Small intestine (tissue), 7 donors: ENCODE results near the gene ELOVL6. TPM values are rescaled to one million over a fixed set of nuclear protein-coding genes. Genes with fewer than 3 reads are reported as not detected.

Experiments
- DNase-seq, 2 donors: peaks; one replicate each; pipeline versions ENCODE4 v3.0.0 to v3.0.0-alpha.2; 2013
- FAIRE-seq: peaks from 2 replicates; lab custom pipeline; 2012; peaks lifted over from hg19 to GRCh38; lab: Jason Lieb, UNC
- H3K27ac ChIP-seq, 3 donors: one replicate each; pipeline ENCODE4 v1.5.1; 2013; ENCODE audit warnings: low read length in 2 of 3, mild to moderate bottlenecking in 2 of 3, control low read depth in 1 of 3, inconsistent platforms in 1 of 3, low read depth in 1 of 3, moderate library complexity in 1 of 3
- H3K27me3 ChIP-seq, 3 donors: one replicate each; pipeline ENCODE4 v1.6.1; 2013; ENCODE audit warnings: low read length in 3 of 3, inconsistent platforms in 1 of 3; ENCODE audit not compliant: control insufficient read depth in 3 of 3, insufficient read depth in 3 of 3
- H3K36me3 ChIP-seq, 3 donors: one replicate each; pipeline ENCODE4 v1.6.1; 2013; ENCODE audit warnings: low read length in 3 of 3, inconsistent platforms in 1 of 3, low read depth in 1 of 3, mild to moderate bottlenecking in 1 of 3, moderate library complexity in 1 of 3; ENCODE audit not compliant: control insufficient read depth in 3 of 3, insufficient read depth in 2 of 3
- H3K4me1 ChIP-seq, 3 donors: one replicate each; pipeline ENCODE4 v1.6.1; 2013; ENCODE audit warnings: low read length in 2 of 3, inconsistent platforms in 1 of 3, low read depth in 1 of 3, mild to moderate bottlenecking in 1 of 3, moderate library complexity in 1 of 3; ENCODE audit not compliant: control insufficient read depth in 3 of 3, insufficient read depth in 2 of 3
- H3K4me3 ChIP-seq, 3 donors: one replicate each; pipeline ENCODE4 v1.5.1; 2013; ENCODE audit warnings: low read length in 3 of 3, control low read depth in 1 of 3, inconsistent platforms in 1 of 3, low read depth in 1 of 3, mild to moderate bottlenecking in 1 of 3, moderate library complexity in 1 of 3
- H3K9me3 ChIP-seq, 2 donors: one replicate each; pipeline ENCODE4 v1.6.1; 2013; ENCODE audit warnings: low read depth in 1 of 2, low read length in 1 of 2; ENCODE audit not compliant: control insufficient read depth in 2 of 2, insufficient read depth in 1 of 2
- WGBS, 3 donors: extraction: QIAGEN DNeasy Blood & Tissue Kit; methylation state at CpG; one replicate each; pipeline ENCODE4 v1.1.7; 2013; 5-methylcytosine and 5-hydroxymethylcytosine counted together
- polyA plus RNA-seq, 4 donors: library from polyadenylated mRNA; stranded (reverse) in 3 of 4; unstranded in 1 of 4; fragments of 200-250 nt in 3 of 4; fragments of 120-200 nt in 1 of 4; gene quantifications; one replicate each; pipeline versions ENCODE4 v1.2.1 to v1.2.3, GENCODE V29; 2013
- donor health status: healthy with polysubstance abuse.
- donor health status: control.
- donor health status: control.
- donor health status: Bipolar disorder and iron deficiency.
- donor health status: healthy.

The ELOVL6 gene
- polyA plus RNA-seq, 4 donors: 2.7 to 19.1 (median 5.2) TPM

- Histone ChIP-seq H3K27ac (no peak overlapping the region), H3K27me3 (no peaks in the 10 kb centered on the region), H3K4me3 (no peak overlapping the region), H3K36me3 (no peaks in the 10 kb centered on the region), H3K4me1 (no peaks in the 10 kb centered on the region), H3K9me3 (no peaks in the 10 kb centered on the region)
- 49 to 76% (median 64%) methylated on average over 3 of the region's 3 CpGs for WGBS, 3 donors
- DNase-seq (no peak), FAIRE-seq (no peak)
Observed at GRCh38 chr4:110034026-110034393, 164.4 kb downstream of the ELOVL6 start.

DNA sequence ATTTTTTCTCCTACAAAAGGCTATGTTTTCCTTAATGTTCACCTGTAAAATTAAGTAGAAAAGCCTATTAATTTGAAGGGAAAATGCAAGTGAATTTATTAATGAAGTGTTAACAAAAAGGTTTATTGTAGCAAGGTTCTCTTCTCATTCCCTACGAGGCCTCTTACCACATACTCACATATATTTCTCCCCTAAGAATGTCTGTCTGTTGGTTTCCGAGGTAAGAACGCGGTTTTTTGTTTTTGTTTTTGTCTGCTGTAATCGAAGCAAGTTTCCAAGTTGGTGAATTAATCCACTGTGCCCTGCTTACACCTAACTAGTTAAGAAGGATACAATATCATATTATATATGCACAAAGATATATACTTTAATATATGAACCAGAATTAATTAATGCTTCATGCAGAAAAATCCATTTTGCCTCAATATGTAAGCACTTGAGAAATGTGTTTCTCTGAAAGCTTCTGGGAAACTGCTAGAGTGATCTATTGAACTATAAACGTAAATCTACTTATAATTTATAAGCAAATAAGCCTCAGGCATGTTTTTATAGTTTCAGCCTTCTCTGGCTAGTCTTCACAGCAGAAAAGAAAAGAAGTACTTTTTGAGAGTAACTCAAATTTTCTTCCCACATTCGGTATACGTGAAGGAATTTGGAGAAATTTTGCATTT lies 164.9 kb downstream of the ELOVL6 start:
- 57 to 78% (median 64%) methylated on average over 8 of the region's 8 CpGs for WGBS, 3 donors
- H3K27me3 ChIP-seq: no peaks in the 10 kb centered on the region
- H3K4me3 ChIP-seq: no peak overlapping the region
- no peaks in the 10 kb centered on the region for H3K9me3 ChIP-seq
- no peak for DNase-seq
- no peak overlapping the region for H3K27ac ChIP-seq
- no peaks in the 10 kb centered on the region for H3K4me1 ChIP-seq
- no peaks in the 10 kb centered on the region for H3K36me3 ChIP-seq
- FAIRE-seq: no peak

GRCh38 chr4:110032603-110033002 lies 165.8 kb downstream of the ELOVL6 start:
- no peaks in the 10 kb centered on the region for H3K9me3 ChIP-seq
- no peaks in the 10 kb centered on the region for H3K4me1 ChIP-seq
- no peak overlapping the region for H3K27ac ChIP-seq
- FAIRE-seq: no peak
- H3K4me3 ChIP-seq: no peak overlapping the region
- no peak for DNase-seq
- WGBS, 3 donors: 80 to 92% (median 88%) methylated on average over 7 of the region's 7 CpGs
- no peaks in the 10 kb centered on the region for H3K36me3 ChIP-seq
- H3K27me3 ChIP-seq: no peaks in the 10 kb centered on the region

DNA sequence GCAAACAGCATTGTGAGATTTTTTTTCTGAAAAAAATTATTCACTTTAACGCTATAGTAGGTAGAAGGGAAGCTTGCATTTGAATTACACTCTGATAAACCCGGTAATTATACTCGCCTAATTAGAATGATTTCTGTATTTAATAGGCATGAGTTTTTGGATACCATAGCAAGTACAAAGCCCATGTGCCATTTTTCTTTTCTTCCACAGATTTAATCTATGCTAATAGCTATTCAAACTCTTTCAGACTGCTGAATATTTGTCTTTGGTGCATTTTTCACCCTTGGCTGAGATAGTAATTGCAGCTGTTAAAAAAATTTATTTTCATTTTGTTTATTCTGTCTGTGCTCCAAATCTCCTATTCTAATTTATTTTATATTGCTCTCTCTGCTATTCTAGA lies 172.7 kb downstream of the ELOVL6 start:
- WGBS, 3 donors: 90 to 98% (median 92%) methylated on average over 3 of the region's 3 CpGs
- H3K9me3 ChIP-seq: no peaks in the 10 kb centered on the region
- DNase-seq (no peak), FAIRE-seq (no peak)
- H3K36me3 ChIP-seq: no peaks in the 10 kb centered on the region
- no peak overlapping the region for H3K4me3 ChIP-seq
- no peak overlapping the region for H3K27ac ChIP-seq
- no peaks in the 10 kb centered on the region for H3K27me3 ChIP-seq
- H3K4me1 ChIP-seq: no peaks in the 10 kb centered on the region

GRCh38 chr4:110025056-110025455 lies 173.4 kb downstream of the ELOVL6 start:
- FAIRE-seq (no peak), DNase-seq (no peak)
- H3K36me3 ChIP-seq: no peaks in the 10 kb centered on the region
- no peaks in the 10 kb centered on the region for H3K27me3 ChIP-seq
- 79 to 86% (median 83%) methylated on average over 1 of the region's 1 CpG for WGBS, 3 donors
- no peaks in the 10 kb centered on the region for H3K9me3 ChIP-seq
- no peak overlapping the region for H3K27ac ChIP-seq
- H3K4me3 ChIP-seq: no peak overlapping the region
- no peaks in the 10 kb centered on the region for H3K4me1 ChIP-seq

DNA sequence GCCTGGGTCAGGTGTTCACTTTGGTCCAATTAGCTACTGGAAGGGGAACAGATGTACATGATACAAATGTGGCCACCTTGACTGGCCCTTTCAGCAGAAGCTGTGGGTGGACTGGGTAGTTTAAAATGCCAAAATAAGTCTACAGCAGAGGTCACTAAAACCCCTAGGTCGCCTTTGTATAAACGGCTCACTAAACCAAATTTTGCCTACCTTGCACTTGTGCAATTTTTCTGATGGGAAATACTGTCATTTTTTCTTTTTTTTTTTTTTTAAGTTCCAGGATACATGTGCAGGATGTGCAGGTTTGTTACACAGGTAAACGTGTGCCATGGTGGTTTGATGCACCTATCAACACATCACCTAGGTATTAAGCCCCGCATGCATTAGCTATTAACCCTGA lies 176.0 kb downstream of the ELOVL6 start:
- H3K27me3 ChIP-seq: no peaks in the 10 kb centered on the region

DNA sequence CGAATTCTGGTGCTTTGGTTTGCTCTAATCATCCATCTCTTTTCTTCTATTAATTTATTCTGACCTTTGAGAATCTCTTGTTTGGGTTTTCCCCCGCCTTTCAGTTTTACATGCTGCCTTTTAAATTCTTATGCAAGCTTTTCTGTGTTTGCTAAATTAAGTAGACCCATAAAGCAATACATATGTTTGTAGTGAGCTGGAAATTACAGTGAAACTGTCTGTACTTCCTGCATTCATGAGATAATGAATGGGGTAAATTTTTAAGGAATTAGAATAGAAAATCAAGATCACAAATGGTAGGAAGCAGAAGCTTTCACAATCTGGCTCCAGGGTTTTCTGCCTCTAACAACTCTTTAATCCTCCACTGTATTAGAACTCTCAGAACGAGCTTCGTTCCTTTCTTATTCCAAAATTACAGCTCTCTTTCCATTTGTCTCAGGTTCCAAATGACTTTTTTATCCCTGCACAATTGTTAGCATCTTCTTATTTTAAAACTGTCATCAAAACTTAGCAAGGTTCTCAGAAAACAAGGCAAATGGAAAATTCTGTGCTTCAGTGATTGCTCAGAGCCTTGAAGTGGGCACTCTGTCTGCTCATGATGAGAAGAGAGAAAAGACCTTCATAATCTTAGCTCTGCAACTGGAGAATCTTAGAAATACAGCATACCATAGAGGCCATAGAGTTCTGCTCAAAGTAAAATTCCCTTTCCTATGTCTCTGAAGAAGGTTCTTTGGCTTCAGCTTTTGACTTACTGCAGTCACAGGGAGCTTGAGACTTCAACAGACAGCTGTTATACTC lies 177.6 kb downstream of the ELOVL6 start:
- no peaks in the 10 kb centered on the region for H3K36me3 ChIP-seq
- no peaks in the 10 kb centered on the region for H3K4me1 ChIP-seq
- H3K27ac ChIP-seq: no peak overlapping the region
- DNase-seq (no peak), FAIRE-seq (no peak)
- no peaks in the 10 kb centered on the region for H3K9me3 ChIP-seq
- no peaks in the 10 kb centered on the region for H3K27me3 ChIP-seq
- 64 to 68% (median 67%) methylated on average over 4 of the region's 4 CpGs for WGBS, 3 donors
- no peak overlapping the region for H3K4me3 ChIP-seq

More for the DNA sequence above, 176.0 kb downstream of the ELOVL6 start:
- H3K4me1 ChIP-seq: no peaks in the 10 kb centered on the region
- no peaks in the 10 kb centered on the region for H3K36me3 ChIP-seq
- no peak overlapping the region for H3K4me3 ChIP-seq
- no peak overlapping the region for H3K27ac ChIP-seq
- no peaks in the 10 kb centered on the region for H3K9me3 ChIP-seq
- no peak for DNase-seq
- no peak for FAIRE-seq
- 91 to 94% (median 93%) methylated on average over 4 of the region's 4 CpGs for WGBS, 3 donors

GRCh38 chr4:110020139-110020538 lies 178.3 kb downstream of the ELOVL6 start:
- Histone ChIP-seq H3K9me3 (no peaks in the 10 kb centered on the region), H3K4me3 (no peak overlapping the region), H3K36me3 (no peaks in the 10 kb centered on the region), H3K27me3 (no peaks in the 10 kb centered on the region), H3K4me1 (no peaks in the 10 kb centered on the region), H3K27ac (no peak overlapping the region)
- FAIRE-seq (no peak), DNase-seq (no peak)
- 51 to 58% (median 55%) methylated on average over 5 of the region's 5 CpGs for WGBS, 3 donors
